GM12878 (cell line): ENCODE results near the gene CXCL1. TPM values are rescaled to one million over a fixed set of nuclear protein-coding genes. Genes with fewer than 3 reads are reported as not detected.

Source experiments
- ATAC-seq: fragments of 200-7000 bp; cut with Tn5 transposase; 3 replicates; pipeline ENCODE4 v1.9.1; 2020; ENCODE audit warnings: mild to moderate bottlenecking, moderate library complexity
- BruUV-seq: library from RNA; stranded (reverse); fragments of 400-500 nt; replicated peaks from 2 replicates; lab custom pipeline; 2021; lab: Mats Ljungman, UMichigan
- CTCF ChIA-PET: fragments of 300-600 bp; sonication (Branson Sonifier 250); formaldehyde crosslinking; extraction: SDS; loops from one replicate; lab custom pipeline; 2021; ENCODE audit warnings: inconsistent platforms; lab: Yijun Ruan, JAX
- POLR2A ChIA-PET: fragments of 350-600 bp; formaldehyde crosslinking; extraction: SDS; loops from one replicate; lab custom pipeline; 2021; ENCODE audit warnings: inconsistent platforms; lab: Charles Lee
- RAD21 ChIA-PET: fragments of 300-600 bp; sonication (Branson Sonifier 250); formaldehyde crosslinking; loops from one replicate; lab custom pipeline; 2023; ENCODE audit warnings: antibody characterized with exemption; ENCODE audit not compliant: unreplicated experiment; lab: Charles Lee
- SMC1A ChIA-PET: fragments of 300-600 bp; sonication (Branson Sonifier 250); formaldehyde crosslinking; loops from one replicate; lab custom pipeline; 2023; ENCODE audit not compliant: unreplicated experiment, uncharacterized antibody; lab: Charles Lee
- DNase-seq: peaks from one replicate; pipeline ENCODE4 v3.0.0-alpha.2; 2011; ENCODE audit warnings: low read depth, low spot score
- FAIRE-seq: peaks from 3 replicates; lab custom pipeline; 2011; peaks lifted over from hg19 to GRCh38; lab: Jason Lieb, UNC
- H2AFZ ChIP-seq: 2 replicates; pipeline ENCODE4 v1.6.0; 2011; ENCODE audit warnings: low read depth, low read length, control low read depth; ENCODE audit not compliant: control insufficient read depth
- H3K27ac ChIP-seq: 2 replicates; pipeline ENCODE4 v1.5.1; 2011; ENCODE audit warnings: control low read depth; ENCODE audit not compliant: control insufficient read depth, insufficient read depth
- H3K27me3 ChIP-seq, 2 experiments: replicated peaks in 1 of 2; 2 replicates each; pipeline versions ENCODE4 v1.6.0 to v1.6.1; 2011; ENCODE audit warnings: low read length in 1 of 2; ENCODE audit not compliant: control insufficient read depth in 2 of 2, insufficient read depth in 2 of 2
- H3K36me3 ChIP-seq, 2 experiments: 2 replicates each; pipeline ENCODE4 v1.5.1; 2011; ENCODE audit warnings: low read length in 1 of 2; ENCODE audit not compliant: control insufficient read depth in 2 of 2, insufficient read depth in 2 of 2
- H3K4me1 ChIP-seq: 2 replicates; pipeline ENCODE4 v1.6.1; 2011; ENCODE audit warnings: mild to moderate bottlenecking, low read length, moderate library complexity, mixed read lengths; ENCODE audit not compliant: control insufficient read depth, insufficient read depth
- H3K4me2 ChIP-seq: 2 replicates; pipeline ENCODE4 v1.6.0; 2011; ENCODE audit warnings: control low read depth; ENCODE audit not compliant: control insufficient read depth, insufficient read depth
- H3K4me3 ChIP-seq: fragments of 200-600 bp; sonication (generic); 2 replicates; pipeline ENCODE4 v1.5.1; 2016
- H3K79me2 ChIP-seq: 2 replicates; pipeline ENCODE4 v1.6.0; 2011; ENCODE audit warnings: low read length; ENCODE audit not compliant: control insufficient read depth, insufficient read depth
- H3K9ac ChIP-seq: 2 replicates; pipeline ENCODE4 v1.8.0; 2011; ENCODE audit warnings: low read length, control low read depth, mixed read lengths; ENCODE audit not compliant: control insufficient read depth, insufficient read depth
- H3K9me3 ChIP-seq: replicated peaks from 3 replicates; pipeline ENCODE4 v1.5.1; 2011; ENCODE audit warnings: mild to moderate bottlenecking, low read length; ENCODE audit not compliant: control insufficient read depth, insufficient read depth
- H4K20me1 ChIP-seq: 2 replicates; pipeline ENCODE4 v1.6.0; 2011; ENCODE audit not compliant: control insufficient read depth, insufficient read depth
- NFXL1 ChIP-seq: fragments of 450-650 bp; IDR thresholded peaks from 2 replicates; pipeline ENCODE4 v1.6.1; 2017; ENCODE audit warnings: antibody characterized with exemption, mild to moderate bottlenecking, borderline replicate concordance
- TAF1 ChIP-seq: IDR thresholded peaks from 2 replicates; pipeline ENCODE4 v1.6.1; 2011; ENCODE audit warnings: mild to moderate bottlenecking, low read depth, low read length, borderline replicate concordance
- WGBS: methylation state at CpG from one replicate; pipeline ENCODE4 v1.1.6; 2016; ENCODE audit warnings: low lambda C conversion rate; ENCODE audit not compliant: insufficient replicate concordance, insufficient coverage; ENCODE audit errors: missing lambda C conversion rate; 5-methylcytosine and 5-hydroxymethylcytosine counted together
- in situ Hi-C: fragments of 300-500 bp; cut with MboI; formaldehyde crosslinking; loops from 9 replicates; pipeline ENCODE4 v1.14.3; 2018; ENCODE audit warnings: mixed read lengths
- intact Hi-C: fragments of 100-400 bp; cut with micrococcal nuclease; formaldehyde crosslinking; loops from one replicate; pipeline ENCODE4 v1.14.2; 2022; ENCODE audit not compliant: unreplicated experiment
- polyA plus RNA-seq, 11 experiments: library from polyadenylated mRNA; depleted of rRNA in 4 of 11; unstranded in 6 of 11; stranded (reverse) in 5 of 11; fragments of >200 nt; fragmentation: Nextera tagmentation in 4 of 11; fragmentation: Illumina TruSeq in 1 of 11; extraction: Ambion mirVana in 4 of 11; extraction: Trizol in 1 of 11; gene quantifications; 1 replicate in 1 of 11; 2 replicates in 10 of 11; pipeline versions ENCODE4 v1.2.1 to v1.2.3, GENCODE V29; 2011 to 2016; ENCODE audit warnings: inconsistent platforms in 2 of 11, missing spikeins in 2 of 11, low read depth in 1 of 11
- total RNA-seq, 4 experiments: library from RNA; depleted of rRNA in 3 of 4; stranded (reverse); fragments of >200 nt in 3 of 4; fragmentation: Illumina TruSeq in 1 of 4; extraction: Trizol in 1 of 4; gene quantifications; 2 replicates each; pipeline versions ENCODE4 v1.2.1 to v1.2.3, GENCODE V29; 2013 to 2021

The CXCL1 gene
- total and polyA plus RNA-seq, 10 of the 15 experiments (the other 5 are each of a cell fraction or from before 2014, with no cell fraction given), result not detected

DNA sequence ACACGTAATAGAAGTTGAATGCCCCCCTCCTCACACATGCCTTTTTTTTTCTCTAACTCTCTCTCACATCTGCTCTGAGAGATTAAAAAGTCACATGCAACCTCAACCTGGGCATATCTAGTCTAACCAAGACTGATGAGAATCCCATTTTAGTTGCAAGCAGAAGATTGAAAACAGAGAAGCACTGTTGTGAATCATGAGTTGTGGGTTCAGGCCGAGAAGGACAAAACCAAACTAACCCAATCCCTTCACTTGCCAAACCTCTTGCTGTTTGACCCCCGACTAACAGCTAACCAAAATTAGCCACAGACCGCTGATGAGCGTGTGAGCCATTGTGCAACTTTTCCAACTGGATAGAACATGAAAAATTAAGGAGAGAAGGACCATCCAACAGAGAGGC is 31.8 kb downstream of the CXCL1 start:
- Histone ChIP-seq H3K4me3 (no peak overlapping the region), H3K79me2 (no peaks in the 10 kb centered on the region), H4K20me1 (no peaks in the 10 kb centered on the region), H2AFZ (no peak overlapping the region), H3K27ac (no peak overlapping the region), H3K27me3 (no peaks in the 10 kb centered on the region), H3K36me3 (no peaks in the 10 kb centered on the region), H3K9ac (no peak overlapping the region), H3K4me1 (no peaks in the 10 kb centered on the region), H3K9me3 (no peaks in the 10 kb centered on the region), H3K4me2 (no peak overlapping the region)
- ATAC-seq (no peak), FAIRE-seq (no peak), DNase-seq (no peak)
- BruUV-seq, result no TSS peak
- ChIA-PET RAD21 (no interaction called here), CTCF (interaction anchor here (1.3 kb wide), 1 partner anchor 36 kb away, joined by 3 read pairs; no protein-coding TSS in a partner anchor), SMC1A (no interaction called here), POLR2A (no interaction called here)
- intact Hi-C loops (no loop called here), in situ Hi-C loops (no loop called here)
- WGBS, result 30% methylated on average over 5 of the region's 5 CpGs
- no peak for TF ChIP-seq TAF1

GRCh38 chr4:73902038-73902637 is 32.9 kb downstream of the CXCL1 start:
- no peak overlapping the region for H3K4me3 ChIP-seq
- no peak for TF ChIP-seq NFXL1
- in situ Hi-C loops (no loop called here), intact Hi-C loops (no loop called here)
- BruUV-seq, result no TSS peak
- no peak overlapping the region for H3K27ac ChIP-seq
- no peak overlapping the region for H2AFZ ChIP-seq
- ChIA-PET RAD21 (no interaction called here), POLR2A (no interaction called here), CTCF (no interaction called here), SMC1A (no interaction called here)
- no peak for FAIRE-seq
- H4K20me1 ChIP-seq, result no peaks in the 10 kb centered on the region
- no peaks in the 10 kb centered on the region for H3K36me3 ChIP-seq
- H3K27me3 ChIP-seq, result no peaks in the 10 kb centered on the region
- H3K79me2 ChIP-seq, result no peaks in the 10 kb centered on the region
- ATAC-seq, result no peak
- DNase-seq, result no peak
- H3K9me3 ChIP-seq, result no peaks in the 10 kb centered on the region
- 0% methylated on average over 1 of the region's 1 CpG for WGBS
- no peak overlapping the region for H3K4me2 ChIP-seq
- no peak overlapping the region for H3K9ac ChIP-seq
- H3K4me1 ChIP-seq, result no peaks in the 10 kb centered on the region
